Raji (cell line): ENCODE measurements around the gene CDC42EP1.

Source experiments
- POLR2A ChIP-seq: IDR thresholded peaks from 2 replicates; pipeline ENCODE4 v1.6.1; 2011; ENCODE audit warnings: low read depth, low read length, control low read depth; ENCODE audit not compliant: insufficient read depth

CDC42EP1 gene

DNA sequence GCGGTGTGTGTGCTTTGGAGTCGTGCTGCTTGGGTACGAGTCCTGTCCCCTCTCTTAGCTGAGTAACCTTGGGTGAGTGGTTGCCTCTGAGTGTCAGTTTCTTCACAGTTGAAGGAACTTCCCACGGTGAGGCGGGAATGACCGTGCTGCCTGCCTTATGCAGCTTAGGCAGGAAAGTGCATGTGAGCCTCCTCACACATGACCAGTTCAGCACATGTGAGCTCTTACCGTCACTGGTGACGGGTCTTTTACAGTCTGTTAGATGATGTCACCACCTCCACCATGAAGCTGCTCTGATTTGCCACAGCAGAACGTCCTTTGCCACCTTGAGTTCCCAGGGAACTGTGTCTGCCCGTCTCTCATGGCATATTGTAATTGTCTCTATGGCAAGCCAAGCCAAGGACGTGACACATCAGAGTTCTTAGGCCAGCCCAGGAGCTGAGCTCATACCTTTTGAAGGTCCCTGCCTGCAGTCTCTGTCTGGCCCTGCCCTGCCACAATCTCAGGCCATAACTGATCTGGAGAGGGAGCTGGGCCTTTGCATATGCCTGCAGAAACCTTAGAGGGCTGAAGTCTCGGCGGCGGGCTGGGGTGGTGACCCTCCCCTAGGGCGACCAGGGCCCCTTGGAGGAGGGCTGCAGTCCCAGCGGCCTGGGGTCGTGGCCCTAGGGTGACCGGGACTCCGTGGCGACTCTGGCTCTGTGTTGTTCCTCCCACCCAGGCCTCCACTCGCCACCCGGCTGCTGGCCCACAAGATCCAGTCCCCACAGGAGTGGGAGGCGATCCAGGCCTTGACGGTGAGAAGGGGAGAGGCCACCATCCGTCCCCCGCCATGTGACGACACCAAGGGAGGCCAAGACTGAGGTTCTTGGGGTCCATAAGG, 56.2 kb downstream of the CDC42EP1 start:
- no peak for TF ChIP-seq POLR2A

GRCh38 chr22:37617431-37617830, 57.2 kb downstream of the CDC42EP1 start:
- no peak for TF ChIP-seq POLR2A

GRCh38 chr22:37618072-37618656, 57.9 kb downstream of the CDC42EP1 start:
- no peak for TF ChIP-seq POLR2A

- TF ChIP-seq POLR2A = no peak
Measured at GRCh38 chr22:37618674-37619073, 58.4 kb downstream of the CDC42EP1 start.
